ENCODE measurements around the gene DYNLL1. TPM values are rescaled to one million over a fixed set of nuclear protein-coding genes. Genes with fewer than 3 reads are reported as not detected.

Gene DYNLL1
- total RNA-seq, 1 experiment from 2014 or later = 617 TPM

- CTCF ChIA-PET = no interaction called here
- no TSS peak for BruUV-seq (replicated peaks)
Measured at GRCh38 chr12:120467439-120467838, 28.5 kb upstream of the DYNLL1 start.

GRCh38 chr12:120468325-120468820 lies 27.5 kb upstream of the DYNLL1 start:
- TF ChIP-seq CTCF (conservative IDR thresholded peaks at IDR 0.05; ENCODE audit: low read depth, low read length) (no peak), EZH2 (IDR thresholded peaks at IDR 0.05; ENCODE audit: borderline replicate concordance, low read depth, low read length, poor library complexity, severe bottlenecking) (no peak)
- H3K4me3 ChIP-seq (ENCODE audit: low read depth, low read length, poor library complexity, severe bottlenecking) = peak overlapping the region; percentile 92
- H3K9me3 ChIP-seq (ENCODE audit: low read depth, low read length, poor library complexity, severe bottlenecking) = no peaks in the 10 kb centered on the region
- peak; percentile 32 for DNase-seq (ENCODE audit: low spot score)
- H3K36me3 ChIP-seq (ENCODE audit: insufficient read depth, low read length, poor library complexity, severe bottlenecking) = peaks cover 42% of the 10 kb centered on the region
- peaks cover 15% of the 10 kb centered on the region for H3K4me1 ChIP-seq (ENCODE audit: insufficient read depth, low read length, poor library complexity, severe bottlenecking)
- BruUV-seq (replicated peaks) = TSS peak; percentile 49
- H3K27me3 ChIP-seq (replicated peaks; ENCODE audit: insufficient read depth, low read depth, low read length, poor library complexity) = no peaks in the 10 kb centered on the region
- POLR2A ChIA-PET (ENCODE audit: low non-redundant PET) = interaction anchor here (0.6 kb wide), 1 partner anchor 61 kb away, joined by 3 read pairs; the partner anchor contains the start of gene COQ5
- intact Hi-C loops (cut with micrococcal nuclease; ENCODE audit: unreplicated experiment) = loop anchor here (2.0 kb wide), 1 partner anchor 28 kb away; the partner anchor contains the start of gene DYNLL1
- CTCF ChIA-PET = no interaction called here
- H3K27ac ChIP-seq (ENCODE audit: low read depth, low read length, poor library complexity, severe bottlenecking) = peak overlapping the region; percentile 94

More at GRCh38 chr12:120467439-120467838, 28.5 kb upstream of the DYNLL1 start:
- H3K36me3 ChIP-seq (ENCODE audit: insufficient read depth, low read length, poor library complexity, severe bottlenecking) = peaks cover 51% of the 10 kb centered on the region
- POLR2A ChIA-PET (ENCODE audit: low non-redundant PET) = interaction anchor here (0.6 kb wide), 1 partner anchor 9 kb away, joined by 4 read pairs; no protein-coding TSS in a partner anchor
- H3K27me3 ChIP-seq (replicated peaks; ENCODE audit: insufficient read depth, low read depth, low read length, poor library complexity) = no peaks in the 10 kb centered on the region
- no peak overlapping the region for H3K4me3 ChIP-seq (ENCODE audit: low read depth, low read length, poor library complexity, severe bottlenecking)
- H3K9me3 ChIP-seq (ENCODE audit: low read depth, low read length, poor library complexity, severe bottlenecking) = no peaks in the 10 kb centered on the region
- peaks cover 12% of the 10 kb centered on the region for H3K4me1 ChIP-seq (ENCODE audit: insufficient read depth, low read length, poor library complexity, severe bottlenecking)
- TF ChIP-seq CTCF (conservative IDR thresholded peaks at IDR 0.05; ENCODE audit: low read depth, low read length) = no peak
- no peak for TF ChIP-seq EZH2 (IDR thresholded peaks at IDR 0.05; ENCODE audit: borderline replicate concordance, low read depth, low read length, poor library complexity, severe bottlenecking)
- intact Hi-C loops (cut with micrococcal nuclease; ENCODE audit: unreplicated experiment) = no loop called here
- H3K27ac ChIP-seq (ENCODE audit: low read depth, low read length, poor library complexity, severe bottlenecking) = no peak overlapping the region
- DNase-seq (ENCODE audit: low spot score) = no peak

- intact Hi-C loops (cut with micrococcal nuclease; ENCODE audit: unreplicated experiment) = loop anchor here (2.0 kb wide), 1 partner anchor 28 kb away; the partner anchor contains the start of gene DYNLL1
- DNase-seq (ENCODE audit: low spot score) = peak; percentile 25
- Histone ChIP-seq H3K4me1 (ENCODE audit: insufficient read depth, low read length, poor library complexity, severe bottlenecking) (peaks cover 15% of the 10 kb centered on the region), H3K4me3 (ENCODE audit: low read depth, low read length, poor library complexity, severe bottlenecking) (peak overlapping the region; percentile 92), H3K9me3 (ENCODE audit: low read depth, low read length, poor library complexity, severe bottlenecking) (no peaks in the 10 kb centered on the region), H3K36me3 (ENCODE audit: insufficient read depth, low read length, poor library complexity, severe bottlenecking) (peaks cover 36% of the 10 kb centered on the region), H3K27ac (ENCODE audit: low read depth, low read length, poor library complexity, severe bottlenecking) (peak overlapping the region; percentile 94), H3K27me3 (replicated peaks; ENCODE audit: insufficient read depth, low read depth, low read length, poor library complexity) (no peaks in the 10 kb centered on the region)
- no TSS peak for BruUV-seq (replicated peaks)
- CTCF ChIA-PET = no interaction called here
- TF ChIP-seq CTCF (conservative IDR thresholded peaks at IDR 0.05; ENCODE audit: low read depth, low read length) (peak; percentile 22; the same call in 1 of the 2 replicates), EZH2 (IDR thresholded peaks at IDR 0.05; ENCODE audit: borderline replicate concordance, low read depth, low read length, poor library complexity, severe bottlenecking) (no peak)
- POLR2A ChIA-PET (ENCODE audit: low non-redundant PET) = interaction anchor here (0.6 kb wide), 1 partner anchor 60 kb away, joined by 3 read pairs; the partner anchor contains the start of gene COQ5
Measured at GRCh38 chr12:120468821-120469449, 27.0 kb upstream of the DYNLL1 start.
